ENCODE measurements around the gene ANO9.

The ANO9 gene

GRCh38 chr11:380996-381395 lies 60.8 kb downstream of the ANO9 start:
- in situ Hi-C loops (cut with HindIII; ENCODE audit: low sequenced_read_pairs) = no loop called here
- no peak overlapping the region for H3K4me3 ChIP-seq (ENCODE audit: low read depth, low read length)
- TF ChIP-seq CTCF (IDR thresholded peaks at IDR 0.05; ENCODE audit: low read depth, low read length) = no peak
- DNase-seq (ENCODE audit: low read depth, low spot score) = no peak

GRCh38 chr11:380491-380890 lies 61.3 kb downstream of the ANO9 start:
- in situ Hi-C loops (cut with HindIII; ENCODE audit: low sequenced_read_pairs) = no loop called here
- H3K4me3 ChIP-seq (ENCODE audit: low read depth, low read length) = no peak overlapping the region
- TF ChIP-seq CTCF (IDR thresholded peaks at IDR 0.05; ENCODE audit: low read depth, low read length) = no peak
- no peak for DNase-seq (ENCODE audit: low read depth, low spot score)

GRCh38 chr11:380095-380480 lies 61.7 kb downstream of the ANO9 start:
- DNase-seq (ENCODE audit: low read depth, low spot score) = no peak
- in situ Hi-C loops (cut with HindIII; ENCODE audit: low sequenced_read_pairs) = no loop called here
- H3K4me3 ChIP-seq (ENCODE audit: low read depth, low read length) = no peak overlapping the region
- TF ChIP-seq CTCF (IDR thresholded peaks at IDR 0.05; ENCODE audit: low read depth, low read length) = no peak

- no peak for TF ChIP-seq CTCF (IDR thresholded peaks at IDR 0.05; ENCODE audit: low read depth, low read length)
- in situ Hi-C loops (cut with HindIII; ENCODE audit: low sequenced_read_pairs) = no loop called here
- no peak overlapping the region for H3K4me3 ChIP-seq (ENCODE audit: low read depth, low read length)
- DNase-seq (ENCODE audit: low read depth, low spot score) = no peak
These were observed 62.4 kb downstream of the ANO9 start for GRCh38 chr11:379205-380094.

- DNase-seq (ENCODE audit: low read depth, low spot score) = no peak
- in situ Hi-C loops (cut with HindIII; ENCODE audit: low sequenced_read_pairs) = no loop called here
- TF ChIP-seq CTCF (IDR thresholded peaks at IDR 0.05; ENCODE audit: low read depth, low read length) = no peak
- H3K4me3 ChIP-seq (ENCODE audit: low read depth, low read length) = no peak overlapping the region
These were observed 63.8 kb downstream of the ANO9 start for GRCh38 chr11:377883-378500.

DNA sequence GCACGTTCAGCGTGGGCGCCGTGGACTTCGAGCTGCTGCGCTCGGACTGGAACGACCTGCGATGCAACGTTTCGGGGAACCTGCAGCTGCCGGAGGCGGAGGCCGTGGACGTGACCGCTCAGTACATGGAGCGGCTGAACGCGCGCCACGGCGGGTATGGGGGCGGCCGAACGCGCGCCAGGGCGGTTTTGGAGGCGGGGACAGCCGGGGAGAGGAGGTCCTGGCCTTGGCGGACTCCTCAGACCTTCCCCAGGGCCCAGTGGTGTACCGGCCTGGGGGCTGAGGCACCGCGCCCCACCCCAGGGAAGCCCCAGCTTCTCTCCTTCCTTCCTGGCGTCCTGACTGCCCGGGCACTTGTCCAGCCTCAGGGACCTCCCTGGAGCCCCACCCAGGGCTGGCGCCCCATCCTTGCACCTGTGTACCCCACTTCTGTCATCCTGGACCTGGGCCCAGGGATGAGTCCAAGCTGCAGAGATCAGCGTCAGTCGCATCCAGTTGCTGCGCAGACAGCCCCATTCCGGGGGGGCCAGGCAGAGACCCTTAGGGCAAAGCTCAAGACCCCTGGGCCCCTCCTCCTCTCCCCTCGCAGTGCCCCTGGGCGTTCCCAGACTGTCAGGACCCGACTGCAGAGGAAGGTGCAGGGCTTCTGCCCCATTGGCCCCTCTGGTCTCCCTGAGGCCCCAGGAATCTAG lies 64.5 kb downstream of the ANO9 start:
- no peak overlapping the region for H3K4me3 ChIP-seq (ENCODE audit: low read depth, low read length)
- no peak for TF ChIP-seq CTCF (IDR thresholded peaks at IDR 0.05; ENCODE audit: low read depth, low read length)
- in situ Hi-C loops (cut with HindIII; ENCODE audit: low sequenced_read_pairs) = no loop called here
- no peak for DNase-seq (ENCODE audit: low read depth, low spot score)

All from astrocyte of the spinal cord (primary cell).